ENCODE results near the gene ATP5PB.

- TF ChIP-seq EZH2 (IDR thresholded peaks at IDR 0.05; ENCODE audit: borderline replicate concordance, insufficient read depth, low read length, poor library complexity, severe bottlenecking) (no peak), POLR2AphosphoS5 (IDR thresholded peaks at IDR 0.05) (no peak)
- TF ChIP-seq, protein P1, sequence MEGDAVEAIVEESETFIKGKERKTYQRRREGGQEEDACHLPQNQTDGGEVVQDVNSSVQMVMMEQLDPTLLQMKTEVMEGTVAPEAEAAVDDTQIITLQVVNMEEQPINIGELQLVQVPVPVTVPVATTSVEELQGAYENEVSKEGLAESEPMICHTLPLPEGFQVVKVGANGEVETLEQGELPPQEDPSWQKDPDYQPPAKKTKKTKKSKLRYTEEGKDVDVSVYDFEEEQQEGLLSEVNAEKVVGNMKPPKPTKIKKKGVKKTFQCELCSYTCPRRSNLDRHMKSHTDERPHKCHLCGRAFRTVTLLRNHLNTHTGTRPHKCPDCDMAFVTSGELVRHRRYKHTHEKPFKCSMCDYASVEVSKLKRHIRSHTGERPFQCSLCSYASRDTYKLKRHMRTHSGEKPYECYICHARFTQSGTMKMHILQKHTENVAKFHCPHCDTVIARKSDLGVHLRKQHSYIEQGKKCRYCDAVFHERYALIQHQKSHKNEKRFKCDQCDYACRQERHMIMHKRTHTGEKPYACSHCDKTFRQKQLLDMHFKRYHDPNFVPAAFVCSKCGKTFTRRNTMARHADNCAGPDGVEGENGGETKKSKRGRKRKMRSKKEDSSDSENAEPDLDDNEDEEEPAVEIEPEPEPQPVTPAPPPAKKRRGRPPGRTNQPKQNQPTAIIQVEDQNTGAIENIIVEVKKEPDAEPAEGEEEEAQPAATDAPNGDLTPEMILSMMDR (IDR thresholded peaks at IDR 0.05; ENCODE audit: poor library complexity, severe bottlenecking) = no peak
Measured at GRCh38 chr1:111450185-111450584, 921 bp downstream of the ATP5PB start.
